A549 (cell line): ENCODE results near the gene CC2D1A. TPM values are rescaled to one million over a fixed set of nuclear protein-coding genes. Genes with fewer than 3 reads are reported as not detected.

Experiments
- ATAC-seq, 2 experiments: fragments of 200-7000 bp in 1 of 2; fragments of >200 bp in 1 of 2; cut with Nextera tagmentation in 1 of 2; cut with Tn5 transposase in 1 of 2; 3 replicates each; pipeline versions ENCODE4 v1.8.0 to v1.9.1; 2018 to 2020; ENCODE audit warnings: mild to moderate bottlenecking in 1 of 2, moderate library complexity in 1 of 2
- CTCF ChIA-PET: fragments of 300-600 bp; sonication (Branson Sonifier 250); formaldehyde crosslinking; extraction: SDS; loops from one replicate; lab custom pipeline; 2021; ENCODE audit warnings: antibody characterized with exemption, inconsistent platforms; lab: Yijun Ruan, JAX
- POLR2A ChIA-PET: fragments of 350-600 bp; formaldehyde crosslinking; extraction: SDS; loops from one replicate; lab custom pipeline; 2021; ENCODE audit warnings: antibody characterized with exemption, inconsistent platforms; lab: Yijun Ruan, JAX
- DNase-seq, 2 experiments: peaks; one replicate each; pipeline versions ENCODE4 v3.0.0 to v3.0.0-alpha.2; 2011 to 2016; ENCODE audit warnings: low read depth in 1 of 2, low spot score in 1 of 2
- FAIRE-seq: peaks from 2 replicates; lab custom pipeline; 2011; peaks lifted over from hg19 to GRCh38; lab: Jason Lieb, UNC
- H3K27ac ChIP-seq, 2 experiments: fragments of >200 bp; sonication (Bioruptor Twin); formaldehyde crosslinking; 3 replicates each; pipeline ENCODE4 v1.5.1; 2016 to 2017
- H3K4me1 ChIP-seq: fragments of >200 bp; sonication (Bioruptor Twin); formaldehyde crosslinking; 3 replicates; pipeline ENCODE4 v1.6.1; 2016
- H3K4me2 ChIP-seq: fragments of >200 bp; sonication (Bioruptor Twin); formaldehyde crosslinking; 3 replicates; pipeline ENCODE4 v1.6.1; 2016
- H3K4me3 ChIP-seq: fragments of >200 bp; sonication (Bioruptor Twin); formaldehyde crosslinking; 3 replicates; pipeline ENCODE4 v1.5.1; 2016
- H3K9me3 ChIP-seq: fragments of >200 bp; sonication (Bioruptor Twin); formaldehyde crosslinking; 3 replicates; pipeline ENCODE4 v1.6.1; 2016
- BCL3 ChIP-seq: fragments of >200 bp; sonication (Bioruptor Twin); formaldehyde crosslinking; IDR thresholded peaks from 3 replicates; pipeline ENCODE4 v1.6.1; 2016
- CEBPB ChIP-seq, 2 experiments: fragments of >200 bp in 1 of 2; sonication (Bioruptor Twin) in 1 of 2; formaldehyde crosslinking in 1 of 2; IDR thresholded peaks; 2 replicates each; pipeline ENCODE4 v1.6.1; 2012 to 2016
- CHD4 ChIP-seq: fragments of 200-600 bp; sonication (generic); IDR thresholded peaks from 2 replicates; pipeline ENCODE4 v1.6.1; 2016; ENCODE audit warnings: antibody characterized with exemption, mild to moderate bottlenecking, borderline replicate concordance
- E2F6 ChIP-seq: IDR thresholded peaks from 2 replicates; pipeline ENCODE4 v1.6.1; 2012; ENCODE audit warnings: low read depth, borderline replicate concordance
- EHMT2 ChIP-seq: fragments of 200-600 bp; sonication (generic); IDR thresholded peaks from 2 replicates; pipeline ENCODE4 v1.6.1; 2016; ENCODE audit warnings: antibody characterized with exemption, low read depth, mild to moderate bottlenecking, moderate library complexity
- FOXS1 ChIP-seq: fragments of 250-450 bp; sonication (Bioruptor Pico); IDR thresholded peaks from 2 replicates; pipeline ENCODE4 v1.5.0; 2020; ENCODE audit warnings: mild to moderate bottlenecking, moderate library complexity
- GATA3 ChIP-seq: IDR thresholded peaks from 2 replicates; pipeline ENCODE4 v1.6.1; 2012; ENCODE audit warnings: borderline replicate concordance
- HEYL ChIP-seq: fragments of 250-450 bp; sonication (Bioruptor Pico); IDR thresholded peaks from 2 replicates; pipeline ENCODE4 v1.8.0; 2021; ENCODE audit warnings: mild to moderate bottlenecking, moderate library complexity
- HOXB5 ChIP-seq: fragments of 250-450 bp; sonication (Bioruptor Pico); IDR thresholded peaks from 2 replicates; pipeline ENCODE4 v1.5.0; 2020; ENCODE audit warnings: mild to moderate bottlenecking, moderate library complexity
- KDM5A ChIP-seq: fragments of 200-600 bp; sonication (generic); IDR thresholded peaks from 2 replicates; pipeline ENCODE4 v1.6.1; 2016; ENCODE audit warnings: antibody characterized with exemption, mild to moderate bottlenecking
- NFE2L2 ChIP-seq: fragments of 150-350 bp; conservative IDR thresholded peaks from 2 replicates; pipeline ENCODE4 v1.6.1; 2014; ENCODE audit warnings: low read length
- POLR2AphosphoS2 ChIP-seq: conservative IDR thresholded peaks from 2 replicates; pipeline ENCODE4 v1.6.1; 2012; ENCODE audit warnings: low read length, improper control_type of control experiment, inconsistent platforms
- RFX5 ChIP-seq: fragments of 450-650 bp; IDR thresholded peaks from 2 replicates; pipeline ENCODE4 v1.7.1; 2014; ENCODE audit warnings: antibody characterized with exemption, mild to moderate bottlenecking, moderate library complexity
- RNF2 ChIP-seq: fragments of 200-600 bp; sonication (generic); IDR thresholded peaks from 2 replicates; pipeline ENCODE4 v1.6.1; 2016; ENCODE audit warnings: low read depth, mild to moderate bottlenecking, antibody characterized with exemption, moderate library complexity, borderline replicate concordance
- SMC3 ChIP-seq: fragments of >200 bp; sonication (Bioruptor Twin); formaldehyde crosslinking; IDR thresholded peaks from 3 replicates; pipeline ENCODE4 v1.6.1; 2018; ENCODE audit warnings: inconsistent platforms
- SREBF2 ChIP-seq: fragments of 450-650 bp; IDR thresholded peaks from 2 replicates; pipeline ENCODE4 v1.6.1; 2014; ENCODE audit warnings: mild to moderate bottlenecking, moderate library complexity
- ZC3H11A ChIP-seq: fragments of 450-650 bp; IDR thresholded peaks from 2 replicates; pipeline ENCODE4 v1.6.1; 2014; ENCODE audit warnings: antibody characterized with exemption, mild to moderate bottlenecking
- WGBS: methylation state at CpG from one replicate; pipeline ENCODE4 v1.1.6; 2017; ENCODE audit errors: missing lambda C conversion rate; 5-methylcytosine and 5-hydroxymethylcytosine counted together
- polyA plus RNA-seq, 4 experiments: library from polyadenylated mRNA; depleted of rRNA in 3 of 4; stranded (reverse); fragments of >200 nt; fragmentation: RNase III in 1 of 4; extraction: RNeasy Plus Mini Kit Qiagen cat#74134 plus additional on column Dnase treatment in 1 of 4; gene quantifications; 2 replicates in 3 of 4; 3 replicates in 1 of 4; pipeline ENCODE4 v1.2.3, GENCODE V29; 2011 to 2017
- TF ChIP-seq, protein P1 (sequence below): IDR thresholded peaks from 2 replicates; pipeline ENCODE4 v1.6.1; 2012

CC2D1A gene
- polyA plus RNA-seq, 2 of the 4 experiments (the other 2 are of a cell fraction), result 4.8 to 13.9 TPM

DNA sequence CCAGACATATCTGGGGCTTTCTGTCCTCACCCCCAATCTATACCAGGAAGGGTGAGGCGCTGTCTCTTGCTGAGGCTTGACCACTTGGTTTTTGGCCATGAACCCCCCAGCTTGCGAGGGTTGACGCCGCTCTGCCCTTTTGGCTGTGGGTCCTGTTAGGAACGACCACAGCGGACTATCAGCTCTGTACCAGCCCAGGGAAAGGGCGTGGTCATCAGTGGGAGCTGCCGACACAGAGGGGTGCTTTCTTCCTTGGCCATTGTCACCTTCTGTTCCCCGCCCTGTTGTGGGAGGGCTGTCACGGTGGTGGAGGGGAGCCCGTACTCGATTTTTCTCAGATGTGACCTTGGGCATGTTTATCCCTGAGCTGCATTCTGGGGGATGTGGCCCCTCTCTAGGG lies 52.0 kb downstream of the CC2D1A start:
- POLR2A ChIA-PET, result no interaction called here
- TF ChIP-seq POLR2AphosphoS2 (no peak), EHMT2 (no peak), HEYL (no peak), FOXS1 (no peak), BCL3 (no peak)
- no peak for FAIRE-seq

GRCh38 chr19:13959141-13959961 lies 53.4 kb downstream of the CC2D1A start:
- POLR2A ChIA-PET, result no interaction called here

More for the DNA sequence above, 52.0 kb downstream of the CC2D1A start:
- Histone ChIP-seq H3K4me1 (peaks cover 5% of the 10 kb centered on the region; the same call in 1 of the 3 replicates), H3K9me3 (no peaks in the 10 kb centered on the region), H3K4me2 (no peak overlapping the region), H3K27ac (no peak overlapping the region), H3K4me3 (no peak overlapping the region)
- DNase-seq (no peak), ATAC-seq (no peak)
- WGBS, result 85% methylated on average over 12 of the region's 12 CpGs
- CTCF ChIA-PET, result interaction anchor here (1.1 to 1.6 kb wide), 2 partner anchors 19 to 99 kb away, joined by 3 read pairs; no protein-coding TSS in a partner anchor

More at GRCh38 chr19:13959141-13959961, 53.4 kb downstream of the CC2D1A start:
- Histone ChIP-seq H3K4me1 (no peaks in the 10 kb centered on the region), H3K27ac (no peak overlapping the region), H3K4me3 (no peak overlapping the region), H3K9me3 (no peaks in the 10 kb centered on the region), H3K4me2 (no peak overlapping the region)
- ATAC-seq (no peak), FAIRE-seq (no peak), DNase-seq (no peak)
- 95% methylated on average over 13 of the region's 41 CpGs for WGBS
- TF ChIP-seq NFE2L2 (no peak), KDM5A (no peak), SMC3 (no peak), CEBPB (IDR thresholded peaks at IDR 0.05) (no peak), CHD4 (no peak), BCL3 (no peak), HEYL (no peak), SREBF2 (no peak), E2F6 (no peak), RFX5 (no peak), RNF2 (no peak), GATA3 (no peak), ZC3H11A (no peak), HOXB5 (CRISPR knock-in tag) (no peak)
- TF ChIP-seq, protein P1, sequence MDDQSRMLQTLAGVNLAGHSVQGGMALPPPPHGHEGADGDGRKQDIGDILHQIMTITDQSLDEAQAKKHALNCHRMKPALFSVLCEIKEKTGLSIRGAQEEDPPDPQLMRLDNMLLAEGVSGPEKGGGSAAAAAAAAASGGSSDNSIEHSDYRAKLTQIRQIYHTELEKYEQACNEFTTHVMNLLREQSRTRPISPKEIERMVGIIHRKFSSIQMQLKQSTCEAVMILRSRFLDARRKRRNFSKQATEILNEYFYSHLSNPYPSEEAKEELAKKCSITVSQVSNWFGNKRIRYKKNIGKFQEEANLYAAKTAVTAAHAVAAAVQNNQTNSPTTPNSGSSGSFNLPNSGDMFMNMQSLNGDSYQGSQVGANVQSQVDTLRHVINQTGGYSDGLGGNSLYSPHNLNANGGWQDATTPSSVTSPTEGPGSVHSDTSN, result no peak
- CTCF ChIA-PET, result interaction anchor here (0.8 to 1.6 kb wide), 4 partner anchors 13 to 100 kb away, joined by 3 to 5 read pairs (median 4); no protein-coding TSS in a partner anchor
